NCI-H1694 (cell line): ENCODE data around the gene ARHGEF1.

Experiments
- DNase-seq: peaks from one replicate; lab custom pipeline; 2025; lab: John Stamatoyannopoulos, UW

The ARHGEF1 gene

GRCh38 chr19:41956621-41957020, 73.6 kb downstream of the ARHGEF1 start:
- no peak for DNase-seq
